Gastrocnemius medialis (tissue), 4 donors: Measurements from ENCODE around the gene WNT7B. TPM values are rescaled to one million over a fixed set of nuclear protein-coding genes. Genes with fewer than 3 reads are reported as not detected.

Experiments used
- ATAC-seq, 2 donors: fragments of 150-250 bp; one replicate each; pipeline ENCODE4 v1.9.1; 2016
- DNase-seq, 2 donors: peaks; one replicate each; pipeline ENCODE4 v3.0.0-alpha.2; 2019
- H3K27ac ChIP-seq, 4 donors: fragments of 200-600 bp; sonication (generic); 1 replicate in 1 of 4; 2 replicates in 3 of 4; pipeline ENCODE4 v1.5.1; 2016 to 2018; ENCODE audit warnings: mild to moderate bottlenecking in 2 of 4, moderate library complexity in 1 of 4
- H3K27me3 ChIP-seq, 3 donors: fragments of 200-600 bp; sonication (generic) in 2 of 3; 1 replicate in 1 of 3; 2 replicates in 2 of 3; pipeline versions ENCODE4 v1.5.1 to v1.6.0; 2016 to 2019; ENCODE audit warnings: mild to moderate bottlenecking in 1 of 3, moderate library complexity in 1 of 3
- H3K36me3 ChIP-seq, 2 donors: fragments of 200-600 bp; sonication (generic) in 1 of 2; one replicate each; pipeline ENCODE4 v1.5.1; 2017 to 2018
- H3K4me1 ChIP-seq, 2 donors: fragments of 200-600 bp; sonication (generic) in 1 of 2; one replicate each; pipeline ENCODE4 v1.5.1; 2016 to 2017; ENCODE audit warnings: mild to moderate bottlenecking in 2 of 2
- H3K4me3 ChIP-seq, 4 donors: fragments of 200-600 bp; sonication (generic) in 3 of 4; 1 replicate in 1 of 4; 2 replicates in 3 of 4; pipeline ENCODE4 v1.5.1; 2016 to 2019; ENCODE audit warnings: mild to moderate bottlenecking in 2 of 4
- H3K9me3 ChIP-seq, 3 donors: fragments of 200-600 bp; sonication (generic) in 2 of 3; 1 replicate in 1 of 3; 2 replicates in 2 of 3; pipeline ENCODE4 v1.5.1; 2016 to 2019
- CTCF ChIP-seq, 5 experiments: fragments of 450-650 bp in 3 of 5; fragments of 200-600 bp in 2 of 5; sonication (generic) in 2 of 5; IDR thresholded peaks in 4 of 5; conservative IDR thresholded peaks in 1 of 5; 1 replicate in 4 of 5; 2 replicates in 1 of 5; pipeline ENCODE4 v1.5.1; 2016 to 2019; ENCODE audit warnings: antibody characterized with exemption in 5 of 5, mild to moderate bottlenecking in 3 of 5, moderate library complexity in 3 of 5
- POLR2A ChIP-seq, 2 donors: fragments of 450-650 bp; IDR thresholded peaks; one replicate each; pipeline ENCODE4 v1.6.1; 2017; ENCODE audit warnings: antibody characterized with exemption in 2 of 2, mild to moderate bottlenecking in 2 of 2, moderate library complexity in 2 of 2
- in situ Hi-C, 4 donors: fragments of 200-750 bp; cut with MboI; loops; one replicate each; pipeline versions ENCODE4 v1.15.0 to v1.8.0; 2017; ENCODE audit warnings: low sequenced_read_pairs in 4 of 4
- intact Hi-C: fragments of 100-400 bp; cut with DNase I; formaldehyde crosslinking; loops from one replicate; pipeline ENCODE4 v1.15.1; 2023; ENCODE audit warnings: low total_unique reads
- total RNA-seq, 4 donors: library from RNA; depleted of rRNA; stranded (reverse); fragments of >200 nt; gene quantifications; one replicate each; pipeline versions ENCODE4 v1.1.0 to v1.2.3, GENCODE V29; 2016

WNT7B gene
- total RNA-seq, 4 donors from 2014 or later: not detected

GRCh38 chr22:45980761-45981160, 3.8 kb upstream of the WNT7B start:
- no peak for DNase-seq
- intact Hi-C loops: no loop called here
- H3K27ac ChIP-seq: no peak overlapping the region
- in situ Hi-C loops: loop anchor here (5.0 to 10.0 kb wide), 6 partner anchors 324 to 406 kb away; no protein-coding TSS in a partner anchor
- no peaks in the 10 kb centered on the region for H3K9me3 ChIP-seq
- peaks cover 0 to 10% of the 10 kb centered on the region in 2 donors for H3K4me1 ChIP-seq
- no peak for TF ChIP-seq CTCF (IDR thresholded peaks at IDR 0.05 in 4 of 5, conservative IDR thresholded peaks at IDR 0.05 in 1 of 5)
- no peak for ATAC-seq
- peaks cover 19 to 27% (median 23%) of the 10 kb centered on the region in 3 donors for H3K27me3 ChIP-seq
- H3K36me3 ChIP-seq: no peaks in the 10 kb centered on the region
- H3K4me3 ChIP-seq: no peak overlapping the region

GRCh38 chr22:45980268-45980570, 3.3 kb upstream of the WNT7B start:
- intact Hi-C loops: no loop called here
- no peak for TF ChIP-seq CTCF (IDR thresholded peaks at IDR 0.05 in 4 of 5, conservative IDR thresholded peaks at IDR 0.05 in 1 of 5)
- TF ChIP-seq POLR2A (IDR thresholded peaks at IDR 0.05): no peak
- Histone ChIP-seq H3K9me3 (no peaks in the 10 kb centered on the region), H3K27ac (no peak overlapping the region), H3K36me3 (no peaks in the 10 kb centered on the region), H3K4me1 (peaks cover 0 to 10% of the 10 kb centered on the region in 2 donors), H3K27me3 (peaks cover 23 to 32% (median 26%) of the 10 kb centered on the region in 3 donors), H3K4me3 (no peak overlapping the region)
- no peak for DNase-seq
- in situ Hi-C loops: loop anchor here (5.0 to 10.0 kb wide), 6 partner anchors 325 to 405 kb away; no protein-coding TSS in a partner anchor
- ATAC-seq: no peak

- Histone ChIP-seq H3K36me3 (no peaks in the 10 kb centered on the region), H3K27me3 (peaks cover 43 to 49% (median 45%) of the 10 kb centered on the region in 3 donors), H3K27ac (no peak overlapping the region), H3K4me1 (peaks cover 0 to 10% of the 10 kb centered on the region in 2 donors), H3K4me3 (peak overlapping the region in 3 of 4 donors; percentile 56 to 65 (median 59)), H3K9me3 (no peaks in the 10 kb centered on the region)
- in situ Hi-C loops: no loop called here
- TF ChIP-seq CTCF (IDR thresholded peaks at IDR 0.05 in 4 of 5, conservative IDR thresholded peaks at IDR 0.05 in 1 of 5): peak in 1 of 5 experiments; percentile 37
- TF ChIP-seq POLR2A (IDR thresholded peaks at IDR 0.05): no peak
- DNase-seq: no peak
- no peak for ATAC-seq
- intact Hi-C loops: no loop called here
Observed at GRCh38 chr22:45978275-45978713, 1.3 kb upstream of the WNT7B start.

- no peaks in the 10 kb centered on the region for H3K9me3 ChIP-seq
- no peak overlapping the region for H3K4me3 ChIP-seq
- in situ Hi-C loops: no loop called here
- TF ChIP-seq CTCF (IDR thresholded peaks at IDR 0.05 in 4 of 5, conservative IDR thresholded peaks at IDR 0.05 in 1 of 5) (no peak), POLR2A (IDR thresholded peaks at IDR 0.05) (no peak)
- intact Hi-C loops: no loop called here
- DNase-seq (no peak), ATAC-seq (no peak)
- H3K27ac ChIP-seq: no peak overlapping the region
- H3K36me3 ChIP-seq: no peaks in the 10 kb centered on the region
- H3K4me1 ChIP-seq: peaks cover 0 to 10% of the 10 kb centered on the region in 2 donors
- H3K27me3 ChIP-seq: peaks cover 48 to 55% (median 49%) of the 10 kb centered on the region in 3 donors
Observed at GRCh38 chr22:45977551-45978274, 751 bp upstream of the WNT7B start.
